ENCODE data around the gene FAM13A. TPM values are rescaled to one million over a fixed set of nuclear protein-coding genes. Genes with fewer than 3 reads are reported as not detected.

The FAM13A gene
- total and polyA plus RNA-seq, 2 of the 8 experiments (the other 6 are each of a cell fraction or from before 2014, with no cell fraction given), result 7.1 to 16.5 TPM

GRCh38 chr4:89000844-89001360, 56.1 kb downstream of the FAM13A start:
- peaks cover 0 to 6% (median under 1%) of the 10 kb centered on the region in 4 experiments; a peak in 2 of 8 replicates for H3K36me3 ChIP-seq (ENCODE audit: control insufficient read depth in 2 of 4, insufficient read depth in 4 of 4, low read length in 3 of 4)
- H2BK15ac ChIP-seq (ENCODE audit: low read length), result no peak overlapping the region
- H2BK20ac ChIP-seq (ENCODE audit: low read length), result no peak overlapping the region
- no peaks in the 10 kb centered on the region for H3K79me2 ChIP-seq (ENCODE audit: control insufficient read depth in 1 of 2, insufficient read depth in 2 of 2, low read length in 2 of 2)
- DNase-seq (ENCODE audit: low read depth in 1 of 2, low spot score in 2 of 2), result no peak
- no peaks in the 10 kb centered on the region for H3K23me2 ChIP-seq (ENCODE audit: low read depth, low read length)
- H2BK5ac ChIP-seq (ENCODE audit: low read depth, low read length), result no peak overlapping the region
- no peak overlapping the region for H3K9ac ChIP-seq (replicated peaks in 1 of 4; ENCODE audit: extremely low read depth in 1 of 4, low read depth in 3 of 4, low read length in 3 of 4)
- ChIA-PET POLR2A (ENCODE audit: partially characterized antibody) (no interaction called here), CTCF (ENCODE audit: partially characterized antibody) (no interaction called here)
- H3K27ac ChIP-seq (ENCODE audit: low read depth, low read length), result no peak overlapping the region
- no peaks in the 10 kb centered on the region for H3K27me3 ChIP-seq (replicated peaks in 1 of 4; ENCODE audit: control insufficient read depth in 3 of 4, extremely low read depth in 1 of 4, insufficient read depth in 3 of 4, low read length in 3 of 4)
- no peak overlapping the region for H3K18ac ChIP-seq (ENCODE audit: extremely low read depth, low read length)
- H4K8ac ChIP-seq (ENCODE audit: extremely low read depth, insufficient read depth, low read length), result no peak overlapping the region
- H3K14ac ChIP-seq (ENCODE audit: insufficient read length), result no peak overlapping the region
- no peak overlapping the region for H3K56ac ChIP-seq (replicated peaks; ENCODE audit: insufficient read length, low read depth, low read length)
- H4K20me1 ChIP-seq (replicated peaks in 1 of 2; ENCODE audit: control insufficient read depth in 1 of 2, insufficient read depth in 2 of 2, low read length in 2 of 2), result no peaks in the 10 kb centered on the region
- no peak overlapping the region for H4K91ac ChIP-seq (replicated peaks; ENCODE audit: insufficient read length, low read length)
- H3K23ac ChIP-seq (ENCODE audit: insufficient read length), result no peak overlapping the region
- no peak overlapping the region for H2BK120ac ChIP-seq (replicated peaks; ENCODE audit: low read depth, low read length)
- no peaks in the 10 kb centered on the region; a peak in 1 of 7 replicates for H3K4me1 ChIP-seq (replicated peaks in 1 of 4; ENCODE audit: control insufficient read depth in 3 of 4, insufficient read depth in 4 of 4, low read length in 3 of 4)
- TF ChIP-seq YY1 (IDR thresholded peaks at IDR 0.05; ENCODE audit: low read depth, low read length) (no peak), CBX5 (IDR thresholded peaks at IDR 0.05; ENCODE audit: low read depth, low read length) (no peak), RBBP5 (IDR thresholded peaks at IDR 0.05; ENCODE audit: borderline replicate concordance, low read depth, low read length) (no peak), SIRT6 (IDR thresholded peaks at IDR 0.05; ENCODE audit: low read length) (no peak), POU5F1 (IDR thresholded peaks at IDR 0.05; ENCODE audit: low read depth, low read length) (no peak), TCF12 (IDR thresholded peaks at IDR 0.05; ENCODE audit: low read depth, low read length) (no peak), POLR2AphosphoS5 (IDR thresholded peaks at IDR 0.05; ENCODE audit: low read depth, low read length) (no peak), CHD2 (IDR thresholded peaks at IDR 0.05; ENCODE audit: low read length) (no peak)
- TF ChIP-seq, protein P1, sequence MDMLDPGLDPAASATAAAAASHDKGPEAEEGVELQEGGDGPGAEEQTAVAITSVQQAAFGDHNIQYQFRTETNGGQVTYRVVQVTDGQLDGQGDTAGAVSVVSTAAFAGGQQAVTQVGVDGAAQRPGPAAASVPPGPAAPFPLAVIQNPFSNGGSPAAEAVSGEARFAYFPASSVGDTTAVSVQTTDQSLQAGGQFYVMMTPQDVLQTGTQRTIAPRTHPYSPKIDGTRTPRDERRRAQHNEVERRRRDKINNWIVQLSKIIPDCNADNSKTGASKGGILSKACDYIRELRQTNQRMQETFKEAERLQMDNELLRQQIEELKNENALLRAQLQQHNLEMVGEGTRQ (IDR thresholded peaks at IDR 0.05; ENCODE audit: low read length), result no peak
- 95% methylated on average over 3 of the region's 3 CpGs; no CpG with 5 or more reads in 1 of the 2 experiments for WGBS, 2 experiments (ENCODE audit: extremely low coverage in 1 of 2, insufficient coverage in 1 of 2, insufficient read length in 1 of 2, insufficient replicate concordance in 2 of 2, low coverage in 1 of 2, low lambda C conversion rate in 2 of 2, missing lambda C conversion rate in 1 of 2)
- H2AK5ac ChIP-seq (ENCODE audit: low read depth, low read length), result no peak overlapping the region
- no peak overlapping the region for H4K5ac ChIP-seq (ENCODE audit: insufficient read length, low read depth, low read length)
- no peak overlapping the region for H3K4me3 ChIP-seq (ENCODE audit: extremely low read depth in 1 of 4, insufficient read depth in 2 of 4, low read depth in 3 of 4, low read length in 4 of 4)
- H3K4me2 ChIP-seq (ENCODE audit: insufficient read depth in 1 of 2, low read depth in 2 of 2, low read length in 2 of 2), result no peak overlapping the region
- no peak for FAIRE-seq
- no peak overlapping the region for H2BK12ac ChIP-seq (ENCODE audit: low read depth, low read length)
- no peak overlapping the region for H3K4ac ChIP-seq (replicated peaks; ENCODE audit: insufficient read length, low read depth, low read length)
- no peaks in the 10 kb centered on the region for H3K79me1 ChIP-seq (ENCODE audit: low read depth, low read length)
- H3K9me3 ChIP-seq (ENCODE audit: insufficient read depth in 2 of 2, low read depth in 1 of 2, low read length in 1 of 2), result no peaks in the 10 kb centered on the region
- H2AFZ ChIP-seq (ENCODE audit: low read length), result no peak overlapping the region

All from H1 (cell line).